IMR-90 (cell line): ENCODE results near the gene WDR53. TPM values are rescaled to one million over a fixed set of nuclear protein-coding genes. Genes with fewer than 3 reads are reported as not detected.

Source experiments
- ATAC-seq: fragments of 200-7000 bp; cut with Tn5 transposase; 2 replicates; pipeline ENCODE4 v1.9.1; 2020; ENCODE audit warnings: low read depth, mild to moderate bottlenecking, moderate library complexity
- BruUV-seq: library from RNA; stranded (reverse); fragments of 400-500 nt; replicated peaks from 2 replicates; lab custom pipeline; 2021; lab: Mats Ljungman, UMichigan
- CTCF ChIA-PET: fragments of 300-600 bp; formaldehyde crosslinking; extraction: SDS; loops from one replicate; lab custom pipeline; 2021; ENCODE audit warnings: antibody characterized with exemption; lab: Yijun Ruan, JAX
- POLR2A ChIA-PET: fragments of 300-600 bp; sonication (Branson Sonifier 250); formaldehyde crosslinking; loops from one replicate; lab custom pipeline; 2022; ENCODE audit warnings: antibody characterized with exemption; ENCODE audit not compliant: unreplicated experiment; lab: Charles Lee
- DNase-seq: peaks from one replicate; pipeline ENCODE4 v3.0.0; 2013
- H2AFZ ChIP-seq: replicated peaks from 2 replicates; pipeline ENCODE3; 2013; ENCODE audit warnings: low read length, mild to moderate bottlenecking; ENCODE audit not compliant: poor library complexity
- H2AK5ac ChIP-seq: 2 replicates; pipeline ENCODE4 v1.6.1; 2013; ENCODE audit warnings: low read depth, low read length, inconsistent platforms
- H2AK9ac ChIP-seq: replicated peaks from 2 replicates; pipeline ENCODE3; 2013; ENCODE audit warnings: mild to moderate bottlenecking, low read depth, low read length, moderate library complexity; ENCODE audit not compliant: poor library complexity
- H2BK120ac ChIP-seq: 2 replicates; pipeline ENCODE4 v1.6.1; 2013; ENCODE audit warnings: low read depth, low read length, inconsistent platforms
- H2BK15ac ChIP-seq: 3 replicates; pipeline ENCODE4 v1.6.1; 2013; ENCODE audit warnings: low read depth, low read length, inconsistent platforms
- H2BK20ac ChIP-seq: 2 replicates; pipeline ENCODE4 v1.6.1; 2013; ENCODE audit warnings: low read depth, mild to moderate bottlenecking, inconsistent platforms, low read length, moderate library complexity
- H2BK5ac ChIP-seq: 2 replicates; pipeline ENCODE4 v1.6.1; 2013; ENCODE audit warnings: mild to moderate bottlenecking, low read depth, low read length, inconsistent platforms; ENCODE audit not compliant: poor library complexity, severe bottlenecking
- H3K14ac ChIP-seq: replicated peaks from 2 replicates; pipeline ENCODE4 v1.6.1; 2013; ENCODE audit warnings: low read depth, low read length, inconsistent platforms
- H3K18ac ChIP-seq: 2 replicates; pipeline ENCODE4 v1.6.1; 2013; ENCODE audit warnings: low read depth, low read length, control low read depth
- H3K23ac ChIP-seq: 2 replicates; pipeline ENCODE4 v1.6.1; 2013; ENCODE audit warnings: low read depth, low read length, inconsistent platforms
- H3K27ac ChIP-seq: 2 replicates; pipeline ENCODE4 v1.5.1; 2013; ENCODE audit warnings: mild to moderate bottlenecking, control low read depth, low read length; ENCODE audit not compliant: insufficient read depth
- H3K27me3 ChIP-seq: 2 replicates; pipeline ENCODE4 v1.6.1; 2013; ENCODE audit warnings: low read length; ENCODE audit not compliant: control insufficient read depth, insufficient read depth
- H3K36me3 ChIP-seq: 2 replicates; pipeline ENCODE4 v1.6.1; 2013; ENCODE audit warnings: low read length, mixed read lengths; ENCODE audit not compliant: control insufficient read depth, insufficient read depth
- H3K4ac ChIP-seq: 2 replicates; pipeline ENCODE4 v1.6.1; 2013; ENCODE audit warnings: low read depth, low read length, inconsistent platforms
- H3K4me1 ChIP-seq: 2 replicates; pipeline ENCODE4 v1.6.1; 2013; ENCODE audit warnings: low read length, mixed read lengths; ENCODE audit not compliant: control insufficient read depth, insufficient read depth
- H3K4me2 ChIP-seq: 2 replicates; pipeline ENCODE4 v1.6.1; 2013; ENCODE audit warnings: low read depth, mild to moderate bottlenecking, control low read depth, low read length, moderate library complexity
- H3K4me3 ChIP-seq: 2 replicates; pipeline ENCODE4 v1.5.1; 2013; ENCODE audit warnings: low read depth, mild to moderate bottlenecking, control low read depth, low read length, moderate library complexity; ENCODE audit not compliant: insufficient read depth
- H3K56ac ChIP-seq: 2 replicates; pipeline ENCODE4 v1.6.1; 2013; ENCODE audit warnings: low read length, inconsistent platforms; ENCODE audit not compliant: insufficient read depth; ENCODE audit errors: extremely low read depth
- H3K79me1 ChIP-seq, 2 experiments: 2 replicates each; pipeline ENCODE4 v1.6.1; 2013; ENCODE audit warnings: low read length in 2 of 2, inconsistent platforms in 1 of 2, low read depth in 1 of 2
- H3K9ac ChIP-seq: 2 replicates; pipeline ENCODE4 v1.6.1; 2013; ENCODE audit warnings: low read depth, low read length, control low read depth
- H3K9me1 ChIP-seq: 2 replicates; pipeline ENCODE4 v1.6.1; 2013; ENCODE audit warnings: low read length, inconsistent platforms; ENCODE audit not compliant: insufficient read depth
- H3K9me3 ChIP-seq: 2 replicates; pipeline ENCODE4 v1.6.1; 2013; ENCODE audit warnings: low read length; ENCODE audit not compliant: control insufficient read depth, insufficient read depth
- H4K20me1 ChIP-seq: 2 replicates; pipeline ENCODE4 v1.6.1; 2013; ENCODE audit warnings: low read length, inconsistent platforms; ENCODE audit not compliant: insufficient read depth
- H4K5ac ChIP-seq: 2 replicates; pipeline ENCODE4 v1.6.1; 2013; ENCODE audit warnings: mild to moderate bottlenecking, low read depth, low read length, control low read depth
- H4K8ac ChIP-seq, 2 experiments: 2 replicates each; pipeline ENCODE4 v1.6.1; 2013; ENCODE audit warnings: low read depth in 2 of 2, low read length in 2 of 2, control low read depth in 1 of 2, inconsistent platforms in 1 of 2
- H4K91ac ChIP-seq: 2 replicates; pipeline ENCODE4 v1.6.1; 2013; ENCODE audit warnings: low read depth, low read length, inconsistent platforms; ENCODE audit not compliant: insufficient read depth
- BHLHE40 ChIP-seq: fragments of 150-350 bp; IDR thresholded peaks from 2 replicates; pipeline ENCODE4 v1.6.1; 2016; ENCODE audit warnings: mild to moderate bottlenecking, low read depth, low read length
- CEBPB ChIP-seq: IDR thresholded peaks from 2 replicates; pipeline ENCODE4 v1.6.1; 2012; ENCODE audit warnings: low read depth, low read length, improper control_type of control experiment
- CTCF ChIP-seq: conservative IDR thresholded peaks from 2 replicates; pipeline ENCODE4 v1.5.1; 2012; ENCODE audit warnings: mild to moderate bottlenecking, low read depth, low read length, improper control_type of control experiment
- ELK1 ChIP-seq: fragments of 150-350 bp; IDR thresholded peaks from 2 replicates; pipeline ENCODE4 v1.6.1; 2016; ENCODE audit warnings: low read depth, mild to moderate bottlenecking, low read length, moderate library complexity, borderline replicate concordance
- FOS ChIP-seq: fragments of 150-350 bp; IDR thresholded peaks from 2 replicates; pipeline ENCODE4 v1.6.1; 2016; ENCODE audit warnings: low read depth, low read length
- MAFK ChIP-seq: IDR thresholded peaks from 2 replicates; pipeline ENCODE4 v1.6.1; 2012; ENCODE audit warnings: low read depth, low read length, improper control_type of control experiment
- MAZ ChIP-seq: IDR thresholded peaks from 2 replicates; pipeline ENCODE4 v1.6.1; 2012; ENCODE audit warnings: low read depth, mild to moderate bottlenecking, low read length, improper control_type of control experiment, moderate library complexity, borderline replicate concordance
- MXI1 ChIP-seq: IDR thresholded peaks from 2 replicates; pipeline ENCODE4 v1.6.1; 2012; ENCODE audit warnings: low read depth, mild to moderate bottlenecking, low read length, moderate library complexity, borderline replicate concordance
- NFE2L2 ChIP-seq: fragments of 150-350 bp; IDR thresholded peaks from 2 replicates; pipeline ENCODE4 v1.6.1; 2016; ENCODE audit warnings: low read depth, mild to moderate bottlenecking, low read length
- POLR2A ChIP-seq: IDR thresholded peaks from 2 replicates; pipeline ENCODE4 v1.6.1; 2012; ENCODE audit warnings: mild to moderate bottlenecking, low read depth, low read length
- RAD21 ChIP-seq: IDR thresholded peaks from 2 replicates; pipeline ENCODE4 v1.6.1; 2012; ENCODE audit warnings: low read length, improper control_type of control experiment
- RCOR1 ChIP-seq: IDR thresholded peaks from 2 replicates; pipeline ENCODE4 v1.6.1; 2012; ENCODE audit warnings: mild to moderate bottlenecking, low read length, improper control_type of control experiment; ENCODE audit not compliant: insufficient replicate concordance
- RFX5 ChIP-seq: IDR thresholded peaks from 2 replicates; pipeline ENCODE4 v1.8.0; 2012; ENCODE audit warnings: low read depth, mild to moderate bottlenecking, low read length, moderate library complexity
- SMC3 ChIP-seq: fragments of 150-350 bp; IDR thresholded peaks from 2 replicates; pipeline ENCODE4 v1.6.1; 2016; ENCODE audit warnings: low read depth, mild to moderate bottlenecking, antibody characterized with exemption, low read length, moderate library complexity
- USF2 ChIP-seq: fragments of 150-350 bp; IDR thresholded peaks from 2 replicates; pipeline ENCODE4 v1.6.1; 2017; ENCODE audit warnings: mild to moderate bottlenecking, antibody characterized with exemption, low read length, low read depth
- WGBS, 2 experiments: methylation state at CpG; one replicate each; pipeline versions ENCODE4 v1.1.5 to v1.1.7; 2013; ENCODE audit warnings: missing lambda C conversion rate in 2 of 2; ENCODE audit not compliant: insufficient read length in 1 of 2; ENCODE audit errors: extremely low coverage in 2 of 2; 5-methylcytosine and 5-hydroxymethylcytosine counted together
- dilution Hi-C: fragments of 300-500 bp; cut with HindIII; formaldehyde crosslinking; loops from one replicate; pipeline ENCODE4 v1.14.3; 2018; ENCODE audit warnings: low sequenced_read_pairs; ENCODE audit not compliant: unreplicated experiment
- in situ Hi-C: fragments of 300-500 bp; cut with MboI; formaldehyde crosslinking; loops from 3 replicates; pipeline ENCODE4 v1.14.3; 2019; ENCODE audit warnings: low sequenced_read_pairs, inconsistent platforms, mixed read lengths
- intact Hi-C: fragments of 100-400 bp; cut with micrococcal nuclease; formaldehyde crosslinking; loops from 2 replicates; pipeline ENCODE4 v1.10.0; 2022
- polyA plus RNA-seq, 3 experiments: library from polyadenylated mRNA; depleted of rRNA; stranded (reverse); fragments of >200 nt; gene quantifications; 2 replicates each; pipeline ENCODE4 v1.2.3, GENCODE V29; 2012; ENCODE audit warnings: low replicate concordance in 1 of 3
- total RNA-seq: library from RNA; depleted of rRNA; stranded (reverse); fragments of >200 nt; gene quantifications from 2 replicates; pipeline ENCODE4 v1.2.3, GENCODE V29; 2012

Gene WDR53
- total and polyA plus RNA-seq, 2 of the 4 experiments (the other 2 are of a cell fraction), result 5.7 to 5.9 TPM

- no peak overlapping the region for H2AFZ ChIP-seq
- no peak overlapping the region for H3K4ac ChIP-seq
- no peak overlapping the region for H2BK5ac ChIP-seq
- no peak overlapping the region for H2BK20ac ChIP-seq
- no peak for DNase-seq
- H3K56ac ChIP-seq, result no peak overlapping the region
- H2BK120ac ChIP-seq, result 0 out of 2 replicates have a peak overlapping the region, but pooled peaks have one; percentile 3
- no CpG with 5 or more reads among the region's 1 CpG for WGBS, 2 experiments
- H3K4me1 ChIP-seq, result no peaks in the 10 kb centered on the region; the same call in 1 of the 2 replicates
- H2BK15ac ChIP-seq, result no peak overlapping the region
- in situ Hi-C loops (loop anchor here (10.0 kb wide), 1 partner anchor 440 kb away; no protein-coding TSS in a partner anchor), intact Hi-C loops (no loop called here), dilution Hi-C loops (no loop called here)
- H3K4me2 ChIP-seq, result no peak overlapping the region
- no peak overlapping the region for H3K27ac ChIP-seq
- H3K4me3 ChIP-seq, result no peak overlapping the region
- no peak overlapping the region for H4K8ac ChIP-seq
- no peak overlapping the region for H2AK9ac ChIP-seq
- no peaks in the 10 kb centered on the region for H3K27me3 ChIP-seq
- no peaks in the 10 kb centered on the region for H3K79me1 ChIP-seq
- H4K91ac ChIP-seq, result no peak overlapping the region
- no peak for ATAC-seq
- BruUV-seq, result no TSS peak
- H2AK5ac ChIP-seq, result no peak overlapping the region
- POLR2A ChIA-PET, result no interaction called here
- no peak overlapping the region for H4K5ac ChIP-seq
- CTCF ChIA-PET, result interaction anchor here (0.6 kb wide), 1 partner anchor 230 kb away, joined by 6 read pairs; no protein-coding TSS in a partner anchor
- H3K9ac ChIP-seq, result no peak overlapping the region
- 0 out of 2 replicates have a peak overlapping the region, but pooled peaks have one; percentile 12 for H3K14ac ChIP-seq
- H3K23ac ChIP-seq, result no peak overlapping the region
- no peaks in the 10 kb centered on the region; the same call in 1 of the 2 replicates for H3K9me1 ChIP-seq
- TF ChIP-seq RCOR1 (no peak), NFE2L2 (no peak), FOS (no peak; the same call in 1 of the 2 replicates), RFX5 (no peak), MXI1 (no peak), SMC3 (no peak), USF2 (no peak), MAZ (no peak), RAD21 (no peak), POLR2A (no peak), MAFK (no peak), CTCF (no peak), ELK1 (no peak), BHLHE40 (no peak), CEBPB (no peak)
- peaks cover 13% of the 10 kb centered on the region for H3K9me3 ChIP-seq
- no peaks in the 10 kb centered on the region for H4K20me1 ChIP-seq
- no peak overlapping the region for H3K18ac ChIP-seq
- no peaks in the 10 kb centered on the region for H3K36me3 ChIP-seq
These were observed 54.0 kb downstream of the WDR53 start for GRCh38 chr3:196514350-196514716.
